ENCODE data around the gene CORIN.

The CORIN gene, protein sequence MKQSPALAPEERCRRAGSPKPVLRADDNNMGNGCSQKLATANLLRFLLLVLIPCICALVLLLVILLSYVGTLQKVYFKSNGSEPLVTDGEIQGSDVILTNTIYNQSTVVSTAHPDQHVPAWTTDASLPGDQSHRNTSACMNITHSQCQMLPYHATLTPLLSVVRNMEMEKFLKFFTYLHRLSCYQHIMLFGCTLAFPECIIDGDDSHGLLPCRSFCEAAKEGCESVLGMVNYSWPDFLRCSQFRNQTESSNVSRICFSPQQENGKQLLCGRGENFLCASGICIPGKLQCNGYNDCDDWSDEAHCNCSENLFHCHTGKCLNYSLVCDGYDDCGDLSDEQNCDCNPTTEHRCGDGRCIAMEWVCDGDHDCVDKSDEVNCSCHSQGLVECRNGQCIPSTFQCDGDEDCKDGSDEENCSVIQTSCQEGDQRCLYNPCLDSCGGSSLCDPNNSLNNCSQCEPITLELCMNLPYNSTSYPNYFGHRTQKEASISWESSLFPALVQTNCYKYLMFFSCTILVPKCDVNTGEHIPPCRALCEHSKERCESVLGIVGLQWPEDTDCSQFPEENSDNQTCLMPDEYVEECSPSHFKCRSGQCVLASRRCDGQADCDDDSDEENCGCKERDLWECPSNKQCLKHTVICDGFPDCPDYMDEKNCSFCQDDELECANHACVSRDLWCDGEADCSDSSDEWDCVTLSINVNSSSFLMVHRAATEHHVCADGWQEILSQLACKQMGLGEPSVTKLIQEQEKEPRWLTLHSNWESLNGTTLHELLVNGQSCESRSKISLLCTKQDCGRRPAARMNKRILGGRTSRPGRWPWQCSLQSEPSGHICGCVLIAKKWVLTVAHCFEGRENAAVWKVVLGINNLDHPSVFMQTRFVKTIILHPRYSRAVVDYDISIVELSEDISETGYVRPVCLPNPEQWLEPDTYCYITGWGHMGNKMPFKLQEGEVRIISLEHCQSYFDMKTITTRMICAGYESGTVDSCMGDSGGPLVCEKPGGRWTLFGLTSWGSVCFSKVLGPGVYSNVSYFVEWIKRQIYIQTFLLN

DNA sequence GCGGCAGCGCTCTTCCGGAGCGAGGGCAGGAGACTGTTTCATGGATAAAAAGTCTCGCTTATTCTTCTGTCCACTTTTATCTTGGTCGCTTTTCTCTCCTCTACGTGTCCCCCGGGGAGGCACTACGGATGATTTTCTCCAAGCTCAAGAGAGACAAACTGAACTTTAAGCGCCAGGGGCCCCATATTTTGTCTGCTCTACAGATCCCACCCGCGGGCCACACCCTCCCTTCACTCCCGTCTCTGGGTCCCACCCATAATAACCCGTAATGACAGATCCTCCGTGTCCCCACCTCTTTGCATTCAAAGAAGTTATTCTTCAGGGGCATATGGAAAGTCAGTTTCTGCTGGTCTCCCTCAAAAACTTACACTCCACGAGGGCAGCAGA, at the start of gene CORIN:
Gene CORIN, minus strand, starts transcription at position 160 of the 387 bp plus-strand sequence. Its CDS starts 118 bp downstream, at position 42.
- no peak for DNase-seq

DNA sequence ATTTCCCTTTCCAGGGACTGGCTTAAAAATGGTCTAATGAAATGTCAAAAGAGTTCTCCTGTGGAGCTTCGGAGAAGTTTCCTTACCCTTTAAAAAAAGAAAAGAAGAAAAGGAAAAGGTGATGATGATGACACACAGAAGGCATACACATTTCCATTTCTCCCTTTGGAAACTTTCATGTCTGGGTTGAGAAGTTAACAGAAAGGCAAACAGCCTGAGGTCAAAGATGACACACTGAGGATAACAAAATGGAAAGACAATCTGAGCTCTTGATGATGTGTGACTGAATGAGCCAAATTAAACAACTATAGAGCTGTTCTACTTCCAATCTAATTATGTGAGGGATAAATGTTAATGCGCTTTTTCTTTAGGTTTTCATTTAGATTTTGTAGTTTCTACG, 44.4 kb upstream of the CORIN start:
- no peak for DNase-seq

DNA sequence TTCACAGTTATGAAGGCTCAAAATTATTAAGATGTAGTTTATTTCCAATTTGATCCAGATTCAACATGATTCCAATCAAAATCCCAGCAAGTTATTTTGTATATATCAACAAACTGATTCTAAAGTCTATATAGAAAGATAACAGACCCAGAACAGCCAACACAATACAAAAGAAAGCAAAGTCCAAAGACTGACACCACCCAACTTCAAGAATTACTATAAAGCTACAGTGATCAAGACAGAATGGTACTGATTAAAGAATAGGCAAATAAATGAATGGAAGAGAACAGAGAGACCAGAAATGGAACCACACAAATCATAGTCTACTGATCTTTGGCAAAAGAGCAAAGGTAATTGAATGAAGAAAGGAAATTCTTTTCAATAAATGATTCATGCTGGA, 41.6 kb upstream of the CORIN start:
- no peak for DNase-seq

DNA sequence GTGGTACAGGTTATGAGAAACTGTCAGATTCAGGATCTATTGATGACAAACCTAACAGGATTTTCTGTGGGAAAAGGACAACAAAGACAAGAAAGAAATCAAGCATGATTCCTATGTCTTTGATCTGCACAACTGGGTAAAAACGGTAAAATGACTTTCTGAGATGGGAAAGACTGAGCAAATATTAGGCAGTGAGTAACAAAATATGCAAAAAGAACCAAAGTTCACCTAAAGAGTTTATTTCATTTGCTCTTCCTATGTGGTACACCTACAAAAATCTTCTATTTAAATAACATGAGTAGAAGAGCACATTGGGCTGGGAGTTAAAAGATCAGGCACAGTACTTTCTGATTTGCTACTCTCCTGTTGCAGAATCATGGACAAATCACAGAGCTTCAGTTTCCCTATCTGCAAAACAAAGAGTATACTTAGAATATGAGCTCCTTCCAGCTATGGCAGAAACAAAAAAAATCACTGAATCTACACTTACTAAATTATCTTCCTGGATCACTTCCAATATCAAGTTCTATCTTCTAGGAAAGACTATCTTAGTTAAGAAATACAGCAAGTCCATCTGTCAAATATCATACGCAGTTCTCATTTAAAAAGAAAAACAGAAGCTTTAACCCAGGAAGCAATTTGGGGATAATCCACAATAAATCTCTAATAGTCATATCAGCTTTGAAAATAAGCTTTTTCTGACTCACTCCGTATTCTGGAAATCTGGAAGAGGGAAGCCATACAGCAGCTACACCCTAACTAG, 39.1 kb upstream of the CORIN start:
- DNase-seq: no peak

DNA sequence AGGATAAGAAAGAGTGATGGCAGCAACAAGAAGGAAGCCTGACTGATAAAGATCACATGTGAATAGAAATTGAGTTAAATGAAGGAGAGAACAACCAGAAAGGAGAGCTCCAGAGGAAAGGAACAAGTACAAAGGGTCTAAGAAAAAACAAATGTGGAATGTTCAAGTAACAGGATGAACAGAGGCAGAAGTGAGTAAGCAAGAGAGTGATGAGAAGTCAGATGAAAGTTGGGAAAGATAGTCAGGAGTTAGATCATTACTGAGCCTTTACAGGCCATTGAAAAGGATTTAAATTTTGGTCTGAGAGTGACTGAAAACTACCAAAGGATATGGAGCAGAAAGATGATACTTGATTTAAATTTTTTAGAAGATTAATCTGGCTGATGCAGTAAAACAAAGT, 38.4 kb upstream of the CORIN start:
- DNase-seq: no peak

DNA sequence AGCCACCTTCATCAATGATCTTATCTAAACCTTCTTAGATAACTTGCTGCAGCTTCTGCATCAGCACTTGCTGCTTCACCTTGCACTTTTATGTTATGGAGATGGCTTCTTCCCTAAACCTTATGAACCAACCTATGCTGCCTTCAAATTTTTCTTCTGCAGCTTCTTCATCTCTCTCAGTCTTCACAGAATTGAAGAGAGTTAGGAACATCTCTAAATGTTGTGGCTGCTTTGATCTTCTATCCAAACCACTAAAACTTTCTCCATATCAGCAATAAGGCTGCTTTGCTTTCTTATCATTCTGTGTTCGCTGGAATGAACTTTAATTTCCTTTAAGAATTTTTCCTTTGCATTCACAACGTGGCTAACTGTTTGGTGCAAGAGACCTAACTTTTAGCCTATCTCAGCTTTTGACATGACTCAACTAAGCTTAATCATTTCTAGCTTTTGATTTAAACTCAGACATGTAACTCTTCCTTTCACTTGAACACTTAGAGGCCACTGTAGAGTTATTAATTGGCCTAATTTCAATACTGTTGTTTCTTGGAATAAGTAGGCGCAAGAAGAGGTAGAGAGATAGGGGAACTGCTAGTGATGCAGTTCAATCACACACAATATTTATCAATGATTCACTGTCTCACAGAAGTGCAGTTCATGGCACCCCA, 36.1 kb upstream of the CORIN start:
- no peak for DNase-seq

DNA sequence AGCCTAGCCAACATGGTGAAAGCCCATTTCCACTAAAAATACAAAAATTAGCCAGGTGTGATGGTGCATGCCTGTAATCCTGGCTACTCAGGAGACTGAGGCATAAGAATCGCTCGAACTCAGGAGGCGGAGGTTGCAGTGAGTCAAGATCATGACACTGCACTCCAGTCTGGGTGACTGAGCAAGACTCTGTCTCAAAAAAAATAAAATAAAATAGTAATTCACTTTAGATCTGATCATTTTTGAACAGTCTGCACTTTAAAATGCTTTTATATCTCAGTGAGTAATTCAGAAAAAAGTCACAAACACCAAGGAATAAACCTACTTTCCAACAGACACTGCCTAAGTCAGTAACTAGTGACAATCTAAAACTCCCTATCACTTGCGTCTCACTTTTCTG, 25.6 kb upstream of the CORIN start:
- DNase-seq: no peak

DNA sequence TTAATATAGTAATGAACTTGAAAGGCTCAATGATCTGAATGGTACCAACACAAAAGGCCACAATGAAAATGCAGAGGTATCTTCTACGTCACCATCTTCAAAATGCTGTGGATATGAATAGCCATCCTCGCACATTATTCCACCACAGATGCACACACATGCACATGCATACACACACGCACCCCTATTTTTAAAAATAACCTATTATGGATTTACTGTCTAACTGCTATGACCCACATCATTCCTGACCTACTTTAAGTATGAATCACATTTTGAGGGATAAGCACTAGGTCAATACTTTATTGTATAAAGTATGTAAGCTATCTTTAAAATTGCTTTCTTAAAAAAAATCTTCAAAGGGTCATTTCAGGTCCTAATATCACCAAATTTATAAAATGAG, 24.4 kb upstream of the CORIN start:
- DNase-seq: no peak

DNA sequence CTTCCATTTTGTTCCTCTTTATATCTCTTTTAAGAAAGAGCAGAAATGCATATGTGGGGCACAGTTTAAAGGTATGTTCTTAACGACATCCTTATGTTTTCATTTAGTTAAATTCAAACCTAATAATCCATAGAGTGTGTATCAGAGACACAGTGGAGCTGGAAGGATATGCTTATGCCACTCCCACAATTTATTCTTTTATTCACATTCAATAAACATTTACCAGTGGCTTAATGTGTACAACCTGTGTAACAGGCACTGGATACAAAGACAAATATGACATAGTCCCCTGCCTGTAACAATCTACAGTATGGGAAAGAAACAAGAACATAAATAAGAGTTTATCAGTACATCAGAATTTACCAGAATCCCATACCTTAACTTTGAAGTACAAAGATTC, 22.4 kb upstream of the CORIN start:
- DNase-seq: no peak

DNA sequence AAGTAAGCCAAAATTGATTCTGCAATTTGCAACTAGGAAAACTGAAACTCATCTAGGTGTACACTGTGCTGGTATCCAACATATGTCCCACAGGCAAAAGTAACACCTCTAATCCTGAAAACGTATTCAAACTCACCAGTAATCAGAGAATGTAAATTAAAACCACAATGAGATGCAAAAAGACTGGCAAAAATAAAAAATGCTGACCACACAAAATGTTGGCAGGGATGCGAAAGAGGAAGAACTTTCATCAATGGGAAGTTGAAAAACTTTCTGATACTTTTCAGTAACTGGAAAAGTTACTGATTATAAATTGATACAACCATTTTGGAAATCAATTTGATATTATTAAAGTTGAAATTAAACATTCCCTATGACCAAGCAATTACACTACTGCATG, 20.1 kb upstream of the CORIN start:
- no peak for DNase-seq

DNA sequence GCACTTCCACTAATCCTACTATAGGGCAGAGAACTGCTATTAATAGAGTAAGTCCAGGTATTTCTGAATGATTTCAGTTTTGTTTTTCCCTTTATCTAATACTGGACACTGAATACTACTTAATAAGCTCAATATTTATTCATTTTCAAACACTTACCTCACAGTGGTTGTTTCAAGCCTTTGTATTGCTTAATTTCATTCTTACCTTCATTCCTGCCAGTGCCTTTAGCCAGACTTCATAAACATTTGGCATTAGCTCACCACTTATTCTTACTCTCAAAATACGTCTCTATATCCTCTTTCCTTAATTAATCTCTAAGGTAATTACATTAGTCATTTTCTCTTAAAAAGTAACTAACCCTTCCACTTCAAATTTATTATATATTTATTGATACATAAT, 18.8 kb upstream of the CORIN start:
- no peak for DNase-seq

DNA sequence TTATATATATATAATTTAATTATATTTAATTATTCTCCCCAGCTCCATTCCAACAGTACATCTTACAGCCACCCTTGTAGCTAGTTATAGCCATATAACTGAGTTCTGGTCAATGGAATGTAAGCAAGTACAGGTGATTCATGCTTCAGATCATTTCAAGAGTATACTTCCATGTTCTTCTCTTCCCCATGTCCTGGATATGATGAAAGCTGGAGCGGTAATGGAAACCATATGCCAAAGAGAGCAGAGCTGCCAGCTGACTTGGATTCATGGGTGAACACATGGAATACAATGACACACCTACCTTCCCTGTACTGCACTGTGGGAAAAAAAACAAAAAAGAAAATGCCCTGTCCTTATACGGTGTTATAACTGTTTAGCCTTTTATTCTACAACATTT, 17.5 kb upstream of the CORIN start:
- DNase-seq: no peak

DNA sequence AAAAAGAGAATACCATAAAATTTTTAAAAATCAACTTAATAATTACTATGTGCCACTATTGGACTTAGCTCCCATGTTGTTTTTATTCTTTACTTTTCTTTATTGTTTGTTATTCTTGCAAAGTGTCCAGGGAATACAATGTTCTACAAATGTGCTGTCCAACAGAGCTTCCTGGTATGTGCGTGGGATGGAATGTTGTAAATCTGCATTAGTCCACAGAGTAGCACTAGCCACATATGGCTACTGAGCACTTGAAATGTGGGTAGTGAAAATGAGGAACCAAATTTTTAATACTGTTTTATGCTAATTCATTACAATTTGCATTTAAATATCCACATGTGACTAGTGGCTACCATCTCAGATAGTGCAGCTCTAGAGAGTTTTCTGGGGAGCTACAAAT, 14.3 kb upstream of the CORIN start:
- no peak for DNase-seq

DNA sequence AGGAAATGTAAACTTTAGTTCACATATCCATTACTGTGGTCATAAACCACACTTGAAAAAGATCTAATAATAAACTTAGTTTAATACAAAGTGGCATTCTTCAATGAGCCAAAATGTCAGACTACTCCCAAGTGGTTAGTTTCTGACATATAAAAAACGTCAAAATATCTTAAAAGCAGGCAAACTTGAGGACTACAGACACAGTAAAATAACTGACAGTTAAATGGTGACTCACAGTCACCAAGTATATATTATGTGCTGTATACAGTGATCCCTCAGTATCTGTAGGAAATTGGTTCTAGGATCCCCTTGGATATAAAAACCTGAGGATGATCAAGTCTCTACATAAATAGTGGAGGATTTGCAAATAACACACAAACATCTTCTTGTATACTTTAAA, 11.6 kb upstream of the CORIN start:
- no peak for DNase-seq

DNA sequence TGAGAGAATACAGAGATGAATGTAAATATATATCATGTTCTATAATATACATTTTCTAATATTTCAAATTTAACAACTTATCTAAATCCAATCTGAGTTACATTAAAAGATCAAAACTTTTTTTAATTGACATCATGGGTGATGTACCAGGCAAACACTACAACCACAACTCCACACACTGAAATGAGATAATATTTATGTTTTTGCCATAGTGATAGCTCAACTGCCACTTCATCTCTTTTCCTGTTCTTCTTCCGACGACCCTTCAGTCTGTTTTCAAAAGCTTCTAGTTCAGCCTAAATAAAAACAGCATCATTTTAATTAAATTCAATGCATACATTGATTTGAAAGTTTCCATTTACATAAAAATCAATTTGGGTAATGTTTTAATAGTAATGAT, 10.2 kb upstream of the CORIN start:
- no peak for DNase-seq

DNA sequence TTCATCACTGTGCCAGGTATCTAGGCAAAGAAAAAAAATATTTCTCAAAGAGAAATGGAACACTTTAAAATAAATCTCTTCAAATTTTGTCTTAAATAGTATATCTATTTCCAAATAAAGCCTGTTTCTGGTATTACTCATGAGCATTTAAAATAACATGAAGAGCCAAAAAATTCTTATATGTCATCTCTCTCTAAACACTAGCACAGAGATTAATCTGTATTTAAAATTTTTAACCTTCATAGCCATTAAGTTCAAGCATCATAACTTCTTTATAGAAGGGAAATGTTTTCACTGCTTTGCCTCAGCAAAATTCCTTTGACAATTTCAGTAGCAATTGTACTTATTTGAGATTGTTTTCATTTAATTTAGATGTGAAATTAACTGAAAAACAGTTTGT, 5.1 kb upstream of the CORIN start:
- DNase-seq: no peak

DNA sequence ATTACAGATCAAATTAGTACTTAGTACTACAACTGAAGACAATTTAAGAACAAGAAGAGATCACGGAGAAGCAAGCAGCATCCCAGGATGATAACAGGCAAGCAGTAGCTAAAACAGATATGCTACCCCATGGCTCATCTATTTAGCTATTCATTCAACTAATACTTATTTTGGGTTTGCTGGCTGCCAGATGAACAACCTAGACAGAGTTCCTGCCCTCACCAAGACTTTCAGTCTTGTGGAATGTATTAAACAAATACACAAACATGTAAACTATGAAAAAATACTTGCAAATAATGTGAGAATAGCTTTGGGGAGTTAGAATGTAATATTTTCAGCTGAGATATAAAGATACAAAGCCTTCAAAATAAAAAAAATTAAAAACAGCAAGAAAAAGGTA, 2.4 kb upstream of the CORIN start:
- DNase-seq: no peak

DNA sequence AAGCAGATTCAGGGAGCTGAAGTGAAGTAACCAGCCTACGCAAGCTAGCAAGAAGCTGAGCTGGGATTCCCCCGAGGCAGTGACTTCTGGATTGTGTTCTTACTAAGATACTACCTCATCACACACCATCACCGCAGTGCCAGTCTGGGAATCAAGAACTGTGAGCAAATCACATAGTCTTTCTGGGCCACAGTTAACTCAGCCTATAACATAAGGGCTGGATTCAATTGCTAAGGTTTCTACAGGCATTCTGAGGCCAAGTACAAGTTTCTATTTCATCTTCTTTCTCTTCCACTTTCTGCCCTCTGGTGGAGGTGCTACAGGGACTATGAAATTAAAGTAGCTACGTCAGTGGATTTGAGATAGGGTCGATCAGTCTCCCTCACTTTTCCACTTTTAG, 1.4 kb upstream of the CORIN start:
- peak; percentile 65 for DNase-seq

DNA sequence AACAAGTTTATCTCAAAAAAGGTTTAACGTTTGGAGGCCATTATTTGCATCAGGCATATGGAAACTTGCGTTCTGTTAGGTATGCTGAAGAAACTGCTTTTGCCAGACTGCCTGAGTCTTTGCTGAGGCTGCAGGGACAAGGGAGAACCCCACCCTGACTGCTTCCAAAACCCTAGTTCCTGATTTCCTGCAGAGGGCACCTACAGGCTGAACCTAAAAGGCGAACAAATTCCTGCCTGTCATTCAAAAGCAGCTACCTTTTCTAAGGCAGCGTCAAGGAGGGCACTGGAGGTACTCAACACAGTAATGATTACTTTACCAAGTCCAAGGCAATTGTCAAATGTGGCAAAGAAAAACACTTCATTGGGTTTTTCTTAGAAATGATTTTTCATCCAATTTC, 578 bp upstream of the CORIN start:
- no peak for DNase-seq

DNA sequence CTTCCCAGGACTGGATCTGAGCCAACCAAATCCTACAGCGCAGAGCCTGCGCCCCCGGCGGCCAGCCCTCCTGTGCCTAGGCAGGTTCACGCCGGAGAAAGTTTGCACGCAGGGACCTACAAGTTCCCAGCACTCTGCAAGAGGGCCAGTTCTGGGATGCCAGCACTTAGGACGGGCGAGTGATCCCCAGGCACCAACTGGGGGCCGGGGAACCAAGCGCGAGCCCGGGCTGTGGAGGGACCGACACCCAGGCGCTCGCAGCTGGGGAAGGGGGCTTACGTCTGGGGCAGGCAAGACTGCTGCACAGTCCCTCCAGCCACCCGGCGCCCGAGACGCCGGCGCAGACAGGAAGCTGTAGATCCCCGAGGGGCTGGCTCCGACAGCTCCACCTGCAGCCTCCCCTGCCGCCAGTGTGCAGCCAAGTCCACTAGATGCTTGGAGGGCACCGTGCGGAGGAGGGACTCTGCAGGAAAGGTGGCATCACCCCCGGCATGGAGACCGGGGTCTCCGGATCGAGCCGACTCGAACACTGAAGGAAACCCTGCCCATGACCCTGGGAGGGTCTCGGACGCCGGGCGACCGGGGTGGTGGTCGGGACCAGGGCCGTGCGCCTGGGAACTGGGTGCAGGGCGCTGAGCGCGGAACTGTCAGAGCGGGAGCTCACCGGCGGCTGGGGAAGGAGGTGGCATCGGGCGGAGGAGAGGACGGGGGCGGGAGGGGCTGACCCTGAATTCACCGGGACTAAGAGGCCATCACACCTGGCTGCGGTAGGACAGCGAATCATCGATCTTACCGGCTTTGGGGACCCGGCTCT, 566 bp downstream of the CORIN start:
- peak; percentile 28 for DNase-seq

DNA sequence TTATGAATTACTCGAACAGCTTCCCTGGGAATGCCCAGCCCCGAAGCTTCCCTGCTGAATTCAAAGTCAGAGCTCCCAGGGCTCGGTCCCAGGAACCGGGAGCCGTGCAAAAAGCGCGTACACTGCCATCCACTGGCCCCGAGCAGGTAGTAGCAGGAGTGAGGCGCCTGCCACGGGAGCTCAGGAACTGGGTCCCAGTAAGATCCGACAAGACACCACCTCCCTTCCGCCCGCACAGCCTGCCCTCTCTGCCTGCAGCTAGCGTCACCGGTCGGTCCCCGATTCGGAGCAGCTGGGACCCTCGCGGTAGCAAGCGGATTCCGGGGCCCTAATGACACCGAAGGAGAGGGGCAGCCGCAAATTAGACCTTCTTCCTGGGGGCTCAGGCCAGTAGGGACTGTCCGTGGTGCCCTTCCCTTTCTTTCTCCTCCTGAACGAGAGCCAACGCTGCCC, 1.2 kb downstream of the CORIN start:
- peak; percentile 59 for DNase-seq

DNA sequence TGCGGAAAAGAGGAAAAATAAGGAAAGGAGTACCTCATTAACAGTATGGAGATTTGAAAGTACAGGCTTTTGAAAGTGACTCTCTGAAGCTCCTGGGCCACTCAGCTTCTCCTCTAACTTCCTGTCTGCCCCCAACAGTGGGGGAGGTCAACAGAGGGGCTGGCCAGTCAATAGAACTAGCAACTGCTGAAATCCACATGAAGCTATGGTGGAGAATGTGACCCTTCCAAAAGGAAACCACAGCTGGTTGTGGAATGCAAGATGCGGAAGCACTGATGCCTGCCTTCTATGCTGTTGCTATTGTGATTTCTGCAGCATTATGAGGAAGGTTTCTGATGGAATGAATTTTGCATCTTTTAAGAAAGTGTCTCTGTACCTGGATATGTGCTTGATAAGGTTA, 2.4 kb downstream of the CORIN start:
- no peak for DNase-seq
